HG02763 (cell line): ENCODE measurements around the gene ADORA1.

Experiments used
- ATAC-seq: cut with Tn5 transposase; IDR thresholded peaks from one replicate; pipeline ENCODE4 v1.9.1; 2021; ENCODE audit warnings: mild to moderate bottlenecking, moderate library complexity; ENCODE audit not compliant: unreplicated experiment

Gene ADORA1

GRCh38 chr1:203127666-203128430 lies at the start of gene ADORA1:
Gene ADORA1, plus strand, starts transcription at chr1:203127726. Its CDS starts 1,116 bp downstream, at chr1:203128842.
- no peak for ATAC-seq

DNA sequence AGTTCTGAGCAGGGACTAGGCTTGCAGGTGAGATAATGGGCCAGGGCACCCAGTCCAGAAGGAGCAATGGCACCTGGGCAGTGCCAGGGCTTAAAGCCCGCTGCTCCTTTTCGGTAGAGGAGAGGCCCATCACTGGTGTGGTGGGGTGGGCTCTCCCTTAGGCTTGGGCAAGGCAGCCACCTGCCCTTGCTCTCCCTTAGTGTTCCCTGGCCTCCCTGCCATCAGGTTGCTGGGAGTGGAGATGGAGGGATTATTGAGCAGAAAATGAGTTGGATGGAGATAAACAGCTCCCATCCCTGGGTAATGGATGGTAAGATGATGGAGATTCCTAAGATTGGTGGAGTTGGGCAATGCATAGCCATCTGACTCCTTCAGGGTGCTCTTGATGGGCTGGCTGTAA lies 49.6 kb upstream of the ADORA1 start:
- ATAC-seq: no peak

DNA sequence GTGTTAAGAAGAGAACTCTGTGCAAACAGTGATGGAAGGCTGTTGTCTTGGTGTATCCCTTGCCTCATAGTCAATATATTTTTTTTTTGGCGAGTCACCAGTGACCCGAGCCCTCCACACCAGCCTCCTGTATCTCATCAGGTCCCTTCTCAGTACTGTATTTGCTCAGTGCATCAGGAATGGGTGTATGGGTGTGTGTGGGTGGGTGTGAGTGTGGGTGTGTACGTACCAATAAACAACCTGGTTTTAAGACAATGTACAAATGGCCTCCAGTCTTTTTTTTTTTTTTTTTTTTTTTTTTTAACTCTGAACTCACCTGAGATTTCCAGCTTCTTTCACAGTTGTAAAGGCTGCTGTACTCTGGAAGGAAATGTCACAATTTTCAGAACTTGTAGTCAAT lies 49.0 kb upstream of the ADORA1 start:
- no peak for ATAC-seq

GRCh38 chr1:203080456-203080855 lies 47.1 kb upstream of the ADORA1 start:
- no peak for ATAC-seq

DNA sequence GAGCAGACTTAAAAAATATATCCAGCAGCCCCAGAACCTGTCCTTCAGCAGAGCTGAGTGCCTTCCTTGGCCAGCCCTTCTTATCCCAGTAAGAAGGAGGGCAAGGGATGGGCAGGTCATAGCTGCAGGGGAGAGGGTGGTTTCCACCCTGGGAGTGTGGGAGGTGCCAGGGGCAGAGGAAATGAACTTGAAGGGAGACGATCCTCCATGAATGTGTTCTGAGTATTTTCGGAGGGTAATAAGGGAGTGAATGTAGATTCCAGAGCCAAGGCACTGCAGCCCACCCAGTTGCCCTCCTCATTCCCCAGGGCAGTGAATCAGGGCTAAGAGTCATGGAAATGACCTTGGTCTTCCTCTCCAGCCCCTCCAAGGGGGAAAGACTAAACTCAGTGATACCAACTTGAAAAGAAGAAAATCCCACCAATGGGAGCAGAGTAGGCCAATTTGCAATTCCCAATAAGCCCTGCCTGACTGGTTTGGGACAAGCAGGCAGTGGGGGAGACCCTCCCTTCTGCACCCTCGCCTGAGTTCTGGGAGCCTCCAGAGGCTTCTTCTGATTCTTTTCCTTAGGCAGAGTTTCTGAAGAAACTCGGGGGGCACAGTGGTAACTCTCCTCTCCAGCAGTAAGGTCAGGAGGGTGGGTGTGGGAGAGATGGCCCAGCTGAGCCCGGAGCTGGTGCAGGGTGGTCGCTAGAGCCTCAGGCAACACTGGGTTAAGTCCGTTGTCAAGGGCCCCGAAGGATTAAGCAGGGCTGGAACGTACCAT lies 45.9 kb upstream of the ADORA1 start:
- ATAC-seq: no peak

GRCh38 chr1:203082231-203082505 lies 45.4 kb upstream of the ADORA1 start:
- no peak for ATAC-seq

DNA sequence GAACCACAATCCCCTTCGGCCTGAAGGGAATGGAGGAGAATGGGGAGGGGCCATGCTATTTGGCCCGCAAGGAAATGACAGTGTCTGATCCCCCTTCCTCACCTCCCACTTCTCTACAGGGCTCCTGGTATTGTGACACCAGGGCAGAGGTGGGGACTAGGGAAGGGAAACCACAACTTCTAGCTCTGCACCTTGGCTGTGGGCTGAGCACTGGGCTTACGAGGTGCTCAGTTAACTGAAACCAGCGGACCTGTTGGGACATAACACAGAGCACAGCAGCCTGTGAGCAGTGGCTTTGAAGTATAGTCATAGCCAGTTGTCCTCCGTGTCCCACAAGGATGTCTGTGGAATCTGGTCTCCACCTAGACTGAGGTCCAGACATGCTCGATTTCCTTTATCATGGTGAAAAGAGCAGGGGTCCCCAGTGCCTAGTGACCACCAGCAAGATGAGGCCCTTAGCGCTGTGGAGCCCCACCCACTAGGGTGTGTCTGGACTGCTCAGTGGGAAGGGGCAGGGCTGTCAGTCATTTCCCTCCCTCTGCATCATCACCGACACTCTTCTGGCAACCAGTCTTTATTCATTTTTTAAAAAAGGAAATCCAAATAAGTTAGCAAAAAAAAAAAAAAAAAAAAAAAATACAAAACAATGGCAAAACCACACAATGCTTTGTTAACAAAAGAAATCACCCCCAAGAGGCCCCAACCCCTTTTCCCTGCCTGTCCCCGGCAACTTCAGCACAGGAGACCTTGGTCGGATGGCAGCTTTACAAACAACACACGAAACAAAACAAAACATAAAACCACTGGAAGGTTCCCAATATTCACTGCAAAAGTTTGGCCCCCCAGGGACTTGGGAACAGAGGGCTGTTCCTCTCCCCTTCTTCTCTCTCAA lies 44.7 kb upstream of the ADORA1 start:
- no peak for ATAC-seq

DNA sequence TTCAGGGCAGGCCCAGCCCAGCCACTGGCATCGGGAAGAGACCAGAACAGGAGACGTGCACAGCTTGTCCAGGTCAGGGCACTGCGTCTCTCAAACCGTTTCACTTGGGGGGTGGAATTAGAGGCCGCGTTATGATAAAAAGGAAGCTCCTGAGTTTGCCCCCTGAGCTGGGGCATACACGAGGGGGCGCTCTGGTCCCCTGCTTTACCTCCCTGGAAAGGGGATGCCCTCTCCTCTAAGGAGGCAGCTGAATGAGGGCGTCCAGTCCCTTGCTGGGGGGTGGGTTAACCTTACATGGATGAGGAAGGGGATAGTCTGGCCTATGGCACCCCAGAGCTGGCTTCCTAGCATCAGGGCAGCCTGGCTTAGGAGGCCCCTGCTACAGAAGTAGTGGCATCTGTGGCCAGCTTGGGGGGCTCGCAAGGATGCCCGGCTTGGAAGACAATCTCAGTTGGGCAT lies 44.0 kb upstream of the ADORA1 start:
- no peak for ATAC-seq

DNA sequence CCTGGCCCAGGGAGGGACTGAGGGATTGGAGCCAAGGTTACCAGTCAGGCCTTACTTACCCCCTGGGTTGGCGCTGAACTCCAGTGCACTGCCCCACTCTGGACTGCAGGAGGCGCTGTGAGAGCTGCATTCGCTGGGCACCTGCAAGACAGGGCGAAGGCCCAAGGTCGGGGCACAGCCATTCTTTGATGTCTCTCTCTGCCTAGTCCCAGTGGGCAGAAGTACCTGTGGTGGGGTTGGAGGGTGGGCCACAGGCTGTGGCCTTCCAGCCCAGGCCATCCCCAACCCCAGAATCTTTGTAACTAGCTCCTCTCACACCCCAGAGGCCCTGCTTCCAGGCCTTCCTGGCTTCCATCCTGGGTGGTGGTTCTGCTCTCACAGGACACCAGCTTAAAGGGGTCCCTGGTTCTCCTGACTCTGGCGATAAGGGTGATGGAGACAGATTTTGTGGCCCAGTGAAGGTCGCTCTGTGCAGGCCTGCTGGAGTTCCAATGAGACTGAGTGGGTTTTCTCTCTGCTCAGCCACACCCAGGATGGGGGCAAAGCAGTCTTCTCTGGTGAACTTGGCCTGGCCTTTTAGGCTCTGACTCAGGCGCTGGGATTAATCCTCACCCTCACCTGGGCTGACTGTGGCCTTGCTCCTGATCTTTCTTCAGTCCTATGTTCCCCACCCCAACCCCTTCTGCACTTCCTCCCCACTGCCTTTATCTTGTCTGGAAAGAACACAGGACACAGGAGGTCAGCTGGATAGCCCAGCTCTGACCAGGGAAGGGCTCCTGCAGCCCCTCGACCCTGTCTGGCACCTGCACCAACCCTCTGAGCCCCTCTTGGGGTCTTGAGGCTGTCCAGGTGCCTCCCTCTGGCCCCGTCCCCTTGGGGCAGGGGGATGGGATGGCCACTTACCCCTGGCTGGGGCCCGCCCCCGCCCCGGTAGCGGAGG lies 42.7 kb upstream of the ADORA1 start:
- ATAC-seq: no peak

DNA sequence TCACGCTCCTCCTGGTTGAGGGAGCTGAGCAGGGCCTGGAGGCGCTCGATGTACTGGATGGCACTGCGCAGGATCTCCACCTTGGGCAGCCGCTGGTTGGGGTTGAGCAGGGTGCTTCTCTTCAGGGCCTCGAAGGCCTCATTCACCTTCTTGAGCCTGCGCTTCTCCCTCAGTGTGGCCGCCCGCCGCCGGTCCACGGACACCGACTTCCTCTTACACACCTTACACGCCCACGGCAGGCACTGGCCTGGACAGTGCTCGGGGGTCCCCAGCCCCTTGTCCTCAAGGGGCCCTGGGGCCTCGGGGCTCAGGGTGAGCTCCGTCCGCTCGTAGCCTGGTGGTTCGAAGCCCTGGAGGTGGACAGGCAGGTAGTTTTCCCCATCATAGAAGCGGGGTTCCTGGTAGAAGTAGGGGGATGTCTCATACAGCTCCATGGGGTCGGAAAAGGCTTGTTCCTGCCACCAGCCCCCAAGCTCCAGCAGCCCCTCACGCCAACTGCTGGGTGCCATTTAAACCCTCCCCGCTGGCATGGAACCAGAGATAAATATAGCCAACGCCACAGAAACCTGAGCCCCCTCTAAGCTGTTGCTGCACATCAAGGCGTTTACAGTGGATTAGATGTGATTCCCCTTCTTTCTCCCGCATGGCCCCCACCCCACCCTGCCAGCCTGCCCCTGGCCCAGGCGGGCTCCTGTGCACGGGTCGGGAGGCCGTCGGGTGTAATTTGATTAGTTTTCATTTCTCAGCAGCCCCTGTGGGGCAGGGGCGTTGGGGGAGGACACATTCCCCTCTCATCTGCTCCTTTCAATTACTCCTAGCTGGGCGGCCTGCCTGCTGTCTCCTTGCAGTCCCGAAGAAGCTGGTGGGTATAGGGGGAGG lies 41.8 kb upstream of the ADORA1 start, which contains the start of gene MYOG:
MYOG (minus strand) TSS at position 485 of the 879 bp plus-strand sequence; CDS start at position 434, 51 bp downstream.
- no peak for ATAC-seq

- ATAC-seq: no peak
Observed at GRCh38 chr1:203086992-203087763, 40.3 kb upstream of the ADORA1 start.

- no peak for ATAC-seq
Observed at GRCh38 chr1:203088441-203088840, 39.1 kb upstream of the ADORA1 start.

DNA sequence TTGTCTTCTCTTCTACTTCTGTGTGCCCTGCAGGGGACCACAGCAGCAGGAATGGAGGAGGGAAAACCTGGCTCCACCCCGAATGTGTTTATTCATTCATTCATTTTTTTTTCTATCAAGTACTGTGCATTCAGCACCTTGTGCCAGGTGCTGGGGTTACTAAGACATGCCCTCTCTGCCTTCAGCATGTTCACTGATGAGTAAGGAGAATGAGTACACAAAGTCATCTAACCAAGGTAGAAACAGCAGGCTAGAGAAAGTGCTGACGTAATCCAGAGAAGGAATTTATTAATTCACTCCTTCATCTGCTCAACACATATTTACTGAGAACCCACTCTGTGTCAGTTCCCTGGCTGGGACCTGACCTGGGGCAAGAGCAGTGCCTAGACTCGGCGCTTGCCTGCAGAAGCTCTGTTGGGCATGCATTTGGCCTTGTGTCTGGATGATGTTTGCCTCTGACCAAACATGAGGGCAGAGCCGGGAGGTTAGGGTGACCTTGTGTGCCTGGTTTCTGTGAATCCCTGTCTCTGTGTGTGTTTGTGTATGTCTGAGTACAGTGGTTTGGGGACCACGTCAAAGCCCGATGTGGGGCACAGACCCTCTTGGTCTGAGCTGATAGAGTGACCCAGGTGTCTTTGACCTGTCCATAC lies 38.4 kb upstream of the ADORA1 start:
- ATAC-seq: no peak

DNA sequence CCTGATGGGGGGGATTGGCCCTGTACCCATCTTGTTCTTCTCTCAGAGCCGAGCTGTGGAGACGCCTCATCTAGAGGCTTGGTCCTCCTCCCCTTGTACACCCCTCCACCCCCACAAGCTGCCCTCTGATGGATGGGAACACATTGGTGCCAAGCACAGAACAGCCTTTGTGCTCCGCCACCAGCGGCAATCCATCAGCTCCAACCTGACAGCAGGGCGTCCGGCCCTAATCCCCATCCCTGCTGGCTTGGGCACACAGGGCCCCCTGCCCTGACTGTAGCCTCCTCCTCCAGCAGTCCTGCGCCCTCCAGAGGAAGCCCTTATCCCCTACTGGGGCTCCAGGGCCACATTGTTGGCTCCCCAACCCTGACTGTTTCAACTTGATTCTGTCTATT lies 37.9 kb upstream of the ADORA1 start:
- ATAC-seq: no peak

DNA sequence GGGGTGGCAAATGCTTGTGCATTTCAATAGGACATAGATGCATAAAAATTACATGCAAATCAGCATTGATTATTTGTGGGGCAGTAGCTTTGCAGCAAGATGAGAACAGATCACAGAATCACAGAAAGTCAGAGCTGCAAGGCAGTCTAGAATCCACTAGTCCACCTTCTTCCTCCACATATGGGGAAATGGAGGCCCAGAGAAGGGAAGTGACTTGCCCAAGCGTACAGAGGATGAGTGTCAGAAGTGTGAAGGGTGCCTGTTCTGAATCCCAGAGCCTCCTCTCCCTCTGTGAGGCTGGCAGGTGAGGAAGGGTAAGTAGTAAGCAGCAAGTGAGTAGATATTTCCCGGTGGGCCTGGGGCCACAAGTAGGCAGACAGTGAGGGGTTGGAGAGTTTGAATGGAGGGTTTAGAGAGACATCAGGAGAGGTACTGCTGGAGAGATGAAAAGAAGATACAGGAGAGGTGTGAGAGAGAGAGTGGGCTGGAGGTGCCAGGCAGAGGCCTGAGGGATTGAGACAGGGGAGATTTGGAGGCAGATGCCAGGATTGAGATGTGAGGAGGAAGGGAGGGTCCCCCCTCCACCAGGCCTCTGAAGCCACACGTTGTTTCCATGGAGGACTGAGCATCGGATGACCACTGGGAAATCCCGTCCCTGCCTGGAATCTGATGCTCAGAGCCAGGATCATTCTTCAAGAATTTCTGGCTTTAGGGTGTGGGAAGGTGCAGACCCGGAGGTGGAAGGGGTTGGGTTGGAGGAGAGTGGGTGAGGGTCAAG lies 36.9 kb upstream of the ADORA1 start:
- no peak for ATAC-seq

GRCh38 chr1:203091199-203091477 lies 36.4 kb upstream of the ADORA1 start:
- ATAC-seq: no peak

GRCh38 chr1:203091761-203092330 lies 35.7 kb upstream of the ADORA1 start:
- ATAC-seq: no peak
